H9 (cell line): ENCODE measurements around the gene DAAM1. TPM values are rescaled to one million over a fixed set of nuclear protein-coding genes. Genes with fewer than 3 reads are reported as not detected.

Experiments
- DNase-seq: peaks from one replicate; pipeline ENCODE4 v3.0.0-alpha.2; 2017
- H2AFZ ChIP-seq: one replicate; pipeline ENCODE4 v1.6.1; 2013; ENCODE audit warnings: mild to moderate bottlenecking, low read length, control low read depth, moderate library complexity
- H2AK5ac ChIP-seq: 2 replicates; pipeline ENCODE4 v1.6.1; 2013; ENCODE audit warnings: low read length, control low read depth, mixed read lengths; ENCODE audit not compliant: insufficient read length
- H2BK120ac ChIP-seq: one replicate; pipeline ENCODE4 v1.6.1; 2013; ENCODE audit warnings: low read depth, mild to moderate bottlenecking, low read length, control low read depth, inconsistent platforms; ENCODE audit not compliant: poor library complexity, severe bottlenecking
- H2BK12ac ChIP-seq: 2 replicates; pipeline ENCODE4 v1.6.1; 2013; ENCODE audit warnings: low read length, control low read depth, mixed read lengths, low read depth; ENCODE audit not compliant: insufficient read length
- H2BK15ac ChIP-seq: 2 replicates; pipeline ENCODE4 v1.6.1; 2013; ENCODE audit warnings: low read depth, low read length, control low read depth
- H2BK20ac ChIP-seq: one replicate; pipeline ENCODE4 v1.6.1; 2013; ENCODE audit warnings: low read depth, mild to moderate bottlenecking, low read length, control low read depth, inconsistent platforms; ENCODE audit not compliant: poor library complexity, severe bottlenecking
- H2BK5ac ChIP-seq: 2 replicates; pipeline ENCODE4 v1.6.1; 2013; ENCODE audit warnings: low read length, control low read depth, mixed read lengths; ENCODE audit not compliant: insufficient read length
- H3K14ac ChIP-seq: 2 replicates; pipeline ENCODE4 v1.6.1; 2013; ENCODE audit warnings: low read length, control low read depth; ENCODE audit not compliant: insufficient read depth
- H3K18ac ChIP-seq: 2 replicates; pipeline ENCODE4 v1.6.1; 2013; ENCODE audit warnings: low read depth, mild to moderate bottlenecking, mixed read lengths, low read length, control low read depth; ENCODE audit not compliant: insufficient read length
- H3K23ac ChIP-seq: 2 replicates; pipeline ENCODE4 v1.6.1; 2013; ENCODE audit warnings: low read length, control low read depth, mixed read lengths, low read depth; ENCODE audit not compliant: insufficient read length
- H3K23me2 ChIP-seq: 2 replicates; pipeline ENCODE4 v1.6.1; 2013; ENCODE audit warnings: low read depth, mild to moderate bottlenecking, mixed read lengths, low read length, control low read depth; ENCODE audit not compliant: insufficient read length, poor library complexity, severe bottlenecking
- H3K27ac ChIP-seq: 2 replicates; pipeline ENCODE4 v1.5.1; 2013; ENCODE audit warnings: low read length, control low read depth, mixed read lengths, low read depth; ENCODE audit not compliant: insufficient read length
- H3K27me3 ChIP-seq: 2 replicates; pipeline ENCODE4 v1.6.1; 2013; ENCODE audit warnings: low read length, control low read depth, inconsistent platforms; ENCODE audit not compliant: insufficient read depth
- H3K4ac ChIP-seq: 2 replicates; pipeline ENCODE4 v1.6.1; 2013; ENCODE audit warnings: low read depth, mild to moderate bottlenecking, control low read depth, inconsistent platforms, low read length, moderate library complexity
- H3K4me1 ChIP-seq: 2 replicates; pipeline ENCODE4 v1.6.1; 2013; ENCODE audit warnings: low read length, control low read depth, inconsistent platforms; ENCODE audit not compliant: insufficient read depth
- H3K4me2 ChIP-seq: 2 replicates; pipeline ENCODE4 v1.6.1; 2013; ENCODE audit warnings: low read length, control low read depth, mixed read lengths; ENCODE audit not compliant: insufficient read length, insufficient read depth
- H3K56ac ChIP-seq: 2 replicates; pipeline ENCODE4 v1.6.1; 2013; ENCODE audit warnings: low read depth, mild to moderate bottlenecking, mixed read lengths, low read length, control low read depth; ENCODE audit not compliant: insufficient read length
- H3K79me1 ChIP-seq: 2 replicates; pipeline ENCODE4 v1.6.1; 2013; ENCODE audit warnings: low read depth, mild to moderate bottlenecking, moderate library complexity, low read length, control low read depth, inconsistent platforms; ENCODE audit not compliant: insufficient read depth, poor library complexity, severe bottlenecking
- H3K79me2 ChIP-seq: 2 replicates; pipeline ENCODE4 v1.6.1; 2013; ENCODE audit warnings: low read length, control low read depth, inconsistent platforms; ENCODE audit not compliant: insufficient read depth
- H3K9ac ChIP-seq: 2 replicates; pipeline ENCODE4 v1.6.1; 2013; ENCODE audit warnings: low read length, control low read depth, mixed read lengths; ENCODE audit not compliant: insufficient read length; ENCODE audit errors: extremely low read depth
- H3K9me3 ChIP-seq: one replicate; pipeline ENCODE4 v1.6.1; 2013; ENCODE audit warnings: low read depth, low read length, inconsistent platforms; ENCODE audit not compliant: control insufficient read depth
- H3T11ph ChIP-seq: one replicate; pipeline ENCODE4 v1.6.1; 2013; ENCODE audit warnings: mild to moderate bottlenecking, low read length, control low read depth, inconsistent platforms
- H4K20me1 ChIP-seq: one replicate; pipeline ENCODE4 v1.6.1; 2013; ENCODE audit not compliant: control insufficient read depth, insufficient read length, insufficient read depth
- H4K5ac ChIP-seq: 2 replicates; pipeline ENCODE4 v1.6.1; 2013; ENCODE audit warnings: low read depth, mild to moderate bottlenecking, mixed read lengths, low read length, control low read depth; ENCODE audit not compliant: insufficient read length
- H4K8ac ChIP-seq: replicated peaks from 2 replicates; pipeline ENCODE4 v1.6.1; 2013; ENCODE audit warnings: low read length, control low read depth, mixed read lengths, low read depth; ENCODE audit not compliant: insufficient read length
- H4K91ac ChIP-seq: 2 replicates; pipeline ENCODE4 v1.6.1; 2013; ENCODE audit warnings: low read depth, mild to moderate bottlenecking, moderate library complexity, mixed read lengths, low read length, control low read depth; ENCODE audit not compliant: insufficient read length
- H3K27ac Mint-ChIP-seq, 3 experiments: 2 replicates in 2 of 3; 3 replicates in 1 of 3; pipeline ENCODE4 v1.8.0; 2020 to 2021; ENCODE audit warnings: mixed read lengths in 3 of 3, mild to moderate bottlenecking in 1 of 3, moderate library complexity in 1 of 3
- H3K27me3 Mint-ChIP-seq: 2 replicates; pipeline ENCODE4 v1.8.0; 2021; ENCODE audit warnings: low read depth, mild to moderate bottlenecking, moderate library complexity, mixed read lengths
- H3K36me3 Mint-ChIP-seq, 3 experiments: 2 replicates in 2 of 3; 3 replicates in 1 of 3; pipeline ENCODE4 v1.8.0; 2020 to 2021; ENCODE audit warnings: low read depth in 3 of 3, mixed read lengths in 3 of 3; ENCODE audit not compliant: insufficient read depth in 1 of 3
- H3K4me1 Mint-ChIP-seq, 2 experiments: 2 replicates each; pipeline ENCODE4 v1.8.0; 2020; ENCODE audit warnings: mixed read lengths in 2 of 2
- H3K4me3 Mint-ChIP-seq, 2 experiments: 2 replicates in 1 of 2; 3 replicates in 1 of 2; pipeline ENCODE4 v1.8.0; 2020 to 2021; ENCODE audit warnings: mild to moderate bottlenecking in 2 of 2, mixed read lengths in 2 of 2, moderate library complexity in 1 of 2
- H3K9me3 Mint-ChIP-seq, 2 experiments: 2 replicates in 1 of 2; 3 replicates in 1 of 2; pipeline ENCODE4 v1.8.0; 2020; ENCODE audit warnings: mild to moderate bottlenecking in 2 of 2, mixed read lengths in 2 of 2, moderate library complexity in 1 of 2
- CTCF ChIP-seq: fragments of 200-600 bp; sonication (generic); conservative IDR thresholded peaks from 3 replicates; pipeline ENCODE4 v1.8.0; 2021; ENCODE audit warnings: antibody characterized with exemption, mild to moderate bottlenecking
- WGBS: extraction: QIAGEN DNeasy Blood & Tissue Kit; methylation state at CpG from one replicate; pipeline ENCODE4 v1.1.7; 2013; ENCODE audit warnings: missing lambda C conversion rate, low lambda C conversion rate, mixed read lengths; ENCODE audit not compliant: insufficient read length; ENCODE audit errors: extremely low coverage; 5-methylcytosine and 5-hydroxymethylcytosine counted together
- total RNA-seq: library from RNA; stranded (reverse); gene quantifications from 2 replicates; pipeline ENCODE4 v1.2.1, GENCODE V29; 2021

The DAAM1 gene
- total RNA-seq, 1 experiment from 2014 or later = 19.5 TPM

DNA sequence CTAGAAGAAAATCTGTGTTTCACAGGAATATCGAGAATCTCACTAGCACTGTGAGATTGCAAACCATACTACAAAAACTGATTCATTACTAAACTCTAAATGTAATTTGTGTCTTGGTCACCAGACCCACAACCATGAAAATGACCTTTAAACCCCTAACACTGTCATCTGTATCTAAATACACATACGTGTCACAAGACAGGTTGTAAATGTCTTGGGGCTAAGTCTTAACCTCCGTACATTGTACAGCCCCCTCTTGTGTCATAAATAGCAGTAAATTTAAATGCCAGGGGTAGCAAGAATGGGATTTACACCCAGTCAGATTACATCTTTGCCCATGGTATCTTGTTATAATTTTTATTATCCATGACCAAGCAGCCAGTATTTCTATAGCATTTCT, 159.4 kb downstream of the DAAM1 start:
- no peaks in the 10 kb centered on the region for H3K27me3 ChIP-seq
- H2AK5ac ChIP-seq = no peak overlapping the region
- Mint-ChIP-seq H3K9me3 (no peaks in the 10 kb centered on the region), H3K4me3 (no peak overlapping the region), H3K4me1 (peaks cover 27 to 31% of the 10 kb centered on the region in 2 experiments), H3K36me3 (peaks cover 0 to 4% (median under 1%) of the 10 kb centered on the region in 3 experiments; a peak in 1 of 7 replicates), H3K27me3 (no peaks in the 10 kb centered on the region), H3K27ac (no peak overlapping the region)
- H3K9me3 ChIP-seq = no peaks in the 10 kb centered on the region
- H4K5ac ChIP-seq = no peak overlapping the region
- H3T11ph ChIP-seq = no peak overlapping the region
- no peak overlapping the region for H4K8ac ChIP-seq
- H3K79me1 ChIP-seq = no peaks in the 10 kb centered on the region
- no peak overlapping the region for H3K18ac ChIP-seq
- WGBS = no CpG with 5 or more reads among the region's 3 CpGs
- H3K14ac ChIP-seq = no peak overlapping the region
- no peaks in the 10 kb centered on the region for H3K79me2 ChIP-seq
- H2AFZ ChIP-seq = no peak overlapping the region
- H4K20me1 ChIP-seq = no peaks in the 10 kb centered on the region
- H3K4ac ChIP-seq = no peak overlapping the region
- no peak overlapping the region for H3K23ac ChIP-seq
- no peak overlapping the region for H4K91ac ChIP-seq
- no peak overlapping the region for H3K9ac ChIP-seq
- no peak overlapping the region for H3K27ac ChIP-seq
- no peak overlapping the region for H2BK120ac ChIP-seq
- no peak overlapping the region for H2BK20ac ChIP-seq
- peaks cover 14% of the 10 kb centered on the region; the same call in 1 of the 2 replicates for H3K4me1 ChIP-seq
- TF ChIP-seq CTCF = no peak
- no peak overlapping the region for H3K4me2 ChIP-seq
- no peak for DNase-seq
- H2BK15ac ChIP-seq = no peak overlapping the region
- H2BK5ac ChIP-seq = no peak overlapping the region
- no peak overlapping the region for H2BK12ac ChIP-seq
- no peaks in the 10 kb centered on the region for H3K23me2 ChIP-seq
- no peak overlapping the region for H3K56ac ChIP-seq
